H9 (cell line): ENCODE measurements around the gene ZBTB17. TPM values are rescaled to one million over a fixed set of nuclear protein-coding genes. Genes with fewer than 3 reads are reported as not detected.

Source experiments
- DNase-seq: peaks from one replicate; pipeline ENCODE4 v3.0.0-alpha.2; 2017
- H2AFZ ChIP-seq: one replicate; pipeline ENCODE4 v1.6.1; 2013; ENCODE audit warnings: mild to moderate bottlenecking, low read length, control low read depth, moderate library complexity
- H2AK5ac ChIP-seq: 2 replicates; pipeline ENCODE4 v1.6.1; 2013; ENCODE audit warnings: low read length, control low read depth, mixed read lengths; ENCODE audit not compliant: insufficient read length
- H2BK120ac ChIP-seq: one replicate; pipeline ENCODE4 v1.6.1; 2013; ENCODE audit warnings: low read depth, mild to moderate bottlenecking, low read length, control low read depth, inconsistent platforms; ENCODE audit not compliant: poor library complexity, severe bottlenecking
- H2BK12ac ChIP-seq: 2 replicates; pipeline ENCODE4 v1.6.1; 2013; ENCODE audit warnings: low read length, control low read depth, mixed read lengths, low read depth; ENCODE audit not compliant: insufficient read length
- H2BK15ac ChIP-seq: 2 replicates; pipeline ENCODE4 v1.6.1; 2013; ENCODE audit warnings: low read depth, low read length, control low read depth
- H2BK20ac ChIP-seq: one replicate; pipeline ENCODE4 v1.6.1; 2013; ENCODE audit warnings: low read depth, mild to moderate bottlenecking, low read length, control low read depth, inconsistent platforms; ENCODE audit not compliant: poor library complexity, severe bottlenecking
- H2BK5ac ChIP-seq: 2 replicates; pipeline ENCODE4 v1.6.1; 2013; ENCODE audit warnings: low read length, control low read depth, mixed read lengths; ENCODE audit not compliant: insufficient read length
- H3K14ac ChIP-seq: 2 replicates; pipeline ENCODE4 v1.6.1; 2013; ENCODE audit warnings: low read length, control low read depth; ENCODE audit not compliant: insufficient read depth
- H3K18ac ChIP-seq: 2 replicates; pipeline ENCODE4 v1.6.1; 2013; ENCODE audit warnings: low read depth, mild to moderate bottlenecking, mixed read lengths, low read length, control low read depth; ENCODE audit not compliant: insufficient read length
- H3K23ac ChIP-seq: 2 replicates; pipeline ENCODE4 v1.6.1; 2013; ENCODE audit warnings: low read length, control low read depth, mixed read lengths, low read depth; ENCODE audit not compliant: insufficient read length
- H3K23me2 ChIP-seq: 2 replicates; pipeline ENCODE4 v1.6.1; 2013; ENCODE audit warnings: low read depth, mild to moderate bottlenecking, mixed read lengths, low read length, control low read depth; ENCODE audit not compliant: insufficient read length, poor library complexity, severe bottlenecking
- H3K27ac ChIP-seq: 2 replicates; pipeline ENCODE4 v1.5.1; 2013; ENCODE audit warnings: low read length, control low read depth, mixed read lengths, low read depth; ENCODE audit not compliant: insufficient read length
- H3K27me3 ChIP-seq: 2 replicates; pipeline ENCODE4 v1.6.1; 2013; ENCODE audit warnings: low read length, control low read depth, inconsistent platforms; ENCODE audit not compliant: insufficient read depth
- H3K4ac ChIP-seq: 2 replicates; pipeline ENCODE4 v1.6.1; 2013; ENCODE audit warnings: low read depth, mild to moderate bottlenecking, control low read depth, inconsistent platforms, low read length, moderate library complexity
- H3K4me1 ChIP-seq: 2 replicates; pipeline ENCODE4 v1.6.1; 2013; ENCODE audit warnings: low read length, control low read depth, inconsistent platforms; ENCODE audit not compliant: insufficient read depth
- H3K4me2 ChIP-seq: 2 replicates; pipeline ENCODE4 v1.6.1; 2013; ENCODE audit warnings: low read length, control low read depth, mixed read lengths; ENCODE audit not compliant: insufficient read length, insufficient read depth
- H3K56ac ChIP-seq: 2 replicates; pipeline ENCODE4 v1.6.1; 2013; ENCODE audit warnings: low read depth, mild to moderate bottlenecking, mixed read lengths, low read length, control low read depth; ENCODE audit not compliant: insufficient read length
- H3K79me1 ChIP-seq: 2 replicates; pipeline ENCODE4 v1.6.1; 2013; ENCODE audit warnings: low read depth, mild to moderate bottlenecking, moderate library complexity, low read length, control low read depth, inconsistent platforms; ENCODE audit not compliant: insufficient read depth, poor library complexity, severe bottlenecking
- H3K79me2 ChIP-seq: 2 replicates; pipeline ENCODE4 v1.6.1; 2013; ENCODE audit warnings: low read length, control low read depth, inconsistent platforms; ENCODE audit not compliant: insufficient read depth
- H3K9ac ChIP-seq: 2 replicates; pipeline ENCODE4 v1.6.1; 2013; ENCODE audit warnings: low read length, control low read depth, mixed read lengths; ENCODE audit not compliant: insufficient read length; ENCODE audit errors: extremely low read depth
- H3K9me3 ChIP-seq: one replicate; pipeline ENCODE4 v1.6.1; 2013; ENCODE audit warnings: low read depth, low read length, inconsistent platforms; ENCODE audit not compliant: control insufficient read depth
- H3T11ph ChIP-seq: one replicate; pipeline ENCODE4 v1.6.1; 2013; ENCODE audit warnings: mild to moderate bottlenecking, low read length, control low read depth, inconsistent platforms
- H4K20me1 ChIP-seq: one replicate; pipeline ENCODE4 v1.6.1; 2013; ENCODE audit not compliant: control insufficient read depth, insufficient read length, insufficient read depth
- H4K5ac ChIP-seq: 2 replicates; pipeline ENCODE4 v1.6.1; 2013; ENCODE audit warnings: low read depth, mild to moderate bottlenecking, mixed read lengths, low read length, control low read depth; ENCODE audit not compliant: insufficient read length
- H4K8ac ChIP-seq: replicated peaks from 2 replicates; pipeline ENCODE4 v1.6.1; 2013; ENCODE audit warnings: low read length, control low read depth, mixed read lengths, low read depth; ENCODE audit not compliant: insufficient read length
- H4K91ac ChIP-seq: 2 replicates; pipeline ENCODE4 v1.6.1; 2013; ENCODE audit warnings: low read depth, mild to moderate bottlenecking, moderate library complexity, mixed read lengths, low read length, control low read depth; ENCODE audit not compliant: insufficient read length
- H3K27ac Mint-ChIP-seq, 3 experiments: 2 replicates in 2 of 3; 3 replicates in 1 of 3; pipeline ENCODE4 v1.8.0; 2020 to 2021; ENCODE audit warnings: mixed read lengths in 3 of 3, mild to moderate bottlenecking in 1 of 3, moderate library complexity in 1 of 3
- H3K27me3 Mint-ChIP-seq: 2 replicates; pipeline ENCODE4 v1.8.0; 2021; ENCODE audit warnings: low read depth, mild to moderate bottlenecking, moderate library complexity, mixed read lengths
- H3K36me3 Mint-ChIP-seq, 3 experiments: 2 replicates in 2 of 3; 3 replicates in 1 of 3; pipeline ENCODE4 v1.8.0; 2020 to 2021; ENCODE audit warnings: low read depth in 3 of 3, mixed read lengths in 3 of 3; ENCODE audit not compliant: insufficient read depth in 1 of 3
- H3K4me1 Mint-ChIP-seq, 2 experiments: 2 replicates each; pipeline ENCODE4 v1.8.0; 2020; ENCODE audit warnings: mixed read lengths in 2 of 2
- H3K4me3 Mint-ChIP-seq, 2 experiments: 2 replicates in 1 of 2; 3 replicates in 1 of 2; pipeline ENCODE4 v1.8.0; 2020 to 2021; ENCODE audit warnings: mild to moderate bottlenecking in 2 of 2, mixed read lengths in 2 of 2, moderate library complexity in 1 of 2
- H3K9me3 Mint-ChIP-seq, 2 experiments: 2 replicates in 1 of 2; 3 replicates in 1 of 2; pipeline ENCODE4 v1.8.0; 2020; ENCODE audit warnings: mild to moderate bottlenecking in 2 of 2, mixed read lengths in 2 of 2, moderate library complexity in 1 of 2
- total RNA-seq: library from RNA; stranded (reverse); gene quantifications from 2 replicates; pipeline ENCODE4 v1.2.1, GENCODE V29; 2021
- TF ChIP-seq, protein P1 (sequence below): fragments of 200-600 bp; sonication (generic); conservative IDR thresholded peaks from 3 replicates; pipeline ENCODE4 v1.8.0; 2021; ENCODE audit warnings: antibody characterized with exemption, mild to moderate bottlenecking

The ZBTB17 gene
- total RNA-seq, 1 experiment from 2014 or later: 16.5 TPM

- no peak overlapping the region for H2BK12ac ChIP-seq
- H3K79me2 ChIP-seq: no peaks in the 10 kb centered on the region; the same call in 1 of the 2 replicates
- no peak overlapping the region for H4K5ac ChIP-seq
- H2AFZ ChIP-seq: no peak overlapping the region
- H3K27ac ChIP-seq: no peak overlapping the region
- no peak overlapping the region for H4K8ac ChIP-seq
- TF ChIP-seq, protein P1, sequence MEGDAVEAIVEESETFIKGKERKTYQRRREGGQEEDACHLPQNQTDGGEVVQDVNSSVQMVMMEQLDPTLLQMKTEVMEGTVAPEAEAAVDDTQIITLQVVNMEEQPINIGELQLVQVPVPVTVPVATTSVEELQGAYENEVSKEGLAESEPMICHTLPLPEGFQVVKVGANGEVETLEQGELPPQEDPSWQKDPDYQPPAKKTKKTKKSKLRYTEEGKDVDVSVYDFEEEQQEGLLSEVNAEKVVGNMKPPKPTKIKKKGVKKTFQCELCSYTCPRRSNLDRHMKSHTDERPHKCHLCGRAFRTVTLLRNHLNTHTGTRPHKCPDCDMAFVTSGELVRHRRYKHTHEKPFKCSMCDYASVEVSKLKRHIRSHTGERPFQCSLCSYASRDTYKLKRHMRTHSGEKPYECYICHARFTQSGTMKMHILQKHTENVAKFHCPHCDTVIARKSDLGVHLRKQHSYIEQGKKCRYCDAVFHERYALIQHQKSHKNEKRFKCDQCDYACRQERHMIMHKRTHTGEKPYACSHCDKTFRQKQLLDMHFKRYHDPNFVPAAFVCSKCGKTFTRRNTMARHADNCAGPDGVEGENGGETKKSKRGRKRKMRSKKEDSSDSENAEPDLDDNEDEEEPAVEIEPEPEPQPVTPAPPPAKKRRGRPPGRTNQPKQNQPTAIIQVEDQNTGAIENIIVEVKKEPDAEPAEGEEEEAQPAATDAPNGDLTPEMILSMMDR: no peak
- no peak overlapping the region for H3K9ac ChIP-seq
- H3K4ac ChIP-seq: no peak overlapping the region
- peaks cover 33% of the 10 kb centered on the region for H3K27me3 Mint-ChIP-seq
- no peak overlapping the region for H2BK5ac ChIP-seq
- no peak overlapping the region for H3K4me2 ChIP-seq
- no peak overlapping the region for H3K14ac ChIP-seq
- no peaks in the 10 kb centered on the region for H3K9me3 Mint-ChIP-seq
- no peak overlapping the region for H3K23ac ChIP-seq
- no peak overlapping the region for H3K4me3 Mint-ChIP-seq
- peaks cover 0 to 6% (median 0%) of the 10 kb centered on the region in 3 experiments; a peak in 1 of 7 replicates for H3K36me3 Mint-ChIP-seq
- peaks cover 32% of the 10 kb centered on the region in 2 experiments for H3K4me1 Mint-ChIP-seq
- H3K4me1 ChIP-seq: peaks cover 3% of the 10 kb centered on the region; the same call in 1 of the 2 replicates
- no peak overlapping the region for H2BK15ac ChIP-seq
- no peak overlapping the region for H2BK120ac ChIP-seq
- H3T11ph ChIP-seq: no peak overlapping the region
- no peaks in the 10 kb centered on the region for H4K20me1 ChIP-seq
- no peak overlapping the region for H3K27ac Mint-ChIP-seq
- H2AK5ac ChIP-seq: no peak overlapping the region
- H3K56ac ChIP-seq: no peak overlapping the region
- H3K23me2 ChIP-seq: no peaks in the 10 kb centered on the region
- H4K91ac ChIP-seq: no peak overlapping the region
- no peaks in the 10 kb centered on the region for H3K9me3 ChIP-seq
- no peak for DNase-seq
- no peak overlapping the region for H2BK20ac ChIP-seq
- no peaks in the 10 kb centered on the region for H3K27me3 ChIP-seq
- no peak overlapping the region for H3K18ac ChIP-seq
- no peaks in the 10 kb centered on the region for H3K79me1 ChIP-seq
Measured at GRCh38 chr1:15959424-15959823, 16.5 kb downstream of the ZBTB17 start.
